ENCODE measurements around the gene ZBTB42.

- TF ChIP-seq CTCF (IDR thresholded peaks at IDR 0.05) (no peak), POLR2AphosphoS5 (IDR thresholded peaks at IDR 0.05; ENCODE audit: low read depth, low read length) (no peak), SIN3A (IDR thresholded peaks at IDR 0.05; ENCODE audit: borderline replicate concordance, insufficient read depth, low read depth, low read length) (no peak)
- TF ChIP-seq, protein P1, sequence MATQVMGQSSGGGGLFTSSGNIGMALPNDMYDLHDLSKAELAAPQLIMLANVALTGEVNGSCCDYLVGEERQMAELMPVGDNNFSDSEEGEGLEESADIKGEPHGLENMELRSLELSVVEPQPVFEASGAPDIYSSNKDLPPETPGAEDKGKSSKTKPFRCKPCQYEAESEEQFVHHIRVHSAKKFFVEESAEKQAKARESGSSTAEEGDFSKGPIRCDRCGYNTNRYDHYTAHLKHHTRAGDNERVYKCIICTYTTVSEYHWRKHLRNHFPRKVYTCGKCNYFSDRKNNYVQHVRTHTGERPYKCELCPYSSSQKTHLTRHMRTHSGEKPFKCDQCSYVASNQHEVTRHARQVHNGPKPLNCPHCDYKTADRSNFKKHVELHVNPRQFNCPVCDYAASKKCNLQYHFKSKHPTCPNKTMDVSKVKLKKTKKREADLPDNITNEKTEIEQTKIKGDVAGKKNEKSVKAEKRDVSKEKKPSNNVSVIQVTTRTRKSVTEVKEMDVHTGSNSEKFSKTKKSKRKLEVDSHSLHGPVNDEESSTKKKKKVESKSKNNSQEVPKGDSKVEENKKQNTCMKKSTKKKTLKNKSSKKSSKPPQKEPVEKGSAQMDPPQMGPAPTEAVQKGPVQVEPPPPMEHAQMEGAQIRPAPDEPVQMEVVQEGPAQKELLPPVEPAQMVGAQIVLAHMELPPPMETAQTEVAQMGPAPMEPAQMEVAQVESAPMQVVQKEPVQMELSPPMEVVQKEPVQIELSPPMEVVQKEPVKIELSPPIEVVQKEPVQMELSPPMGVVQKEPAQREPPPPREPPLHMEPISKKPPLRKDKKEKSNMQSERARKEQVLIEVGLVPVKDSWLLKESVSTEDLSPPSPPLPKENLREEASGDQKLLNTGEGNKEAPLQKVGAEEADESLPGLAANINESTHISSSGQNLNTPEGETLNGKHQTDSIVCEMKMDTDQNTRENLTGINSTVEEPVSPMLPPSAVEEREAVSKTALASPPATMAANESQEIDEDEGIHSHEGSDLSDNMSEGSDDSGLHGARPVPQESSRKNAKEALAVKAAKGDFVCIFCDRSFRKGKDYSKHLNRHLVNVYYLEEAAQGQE (IDR thresholded peaks at IDR 0.05; ENCODE audit: insufficient read depth in 1 of 2, low read depth in 2 of 2, low read length in 1 of 2) = no peak
Observed at GRCh38 chr14:104778694-104779331, 22.1 kb upstream of the ZBTB42 start.
